Panc1 (cell line): ENCODE data around the gene EPHA6. TPM values are rescaled to one million over a fixed set of nuclear protein-coding genes. Genes with fewer than 3 reads are reported as not detected.

Experiments
- ATAC-seq: fragments of 200-7000 bp; cut with Tn5 transposase; 2 replicates; pipeline ENCODE4 v1.9.1; 2020; ENCODE audit warnings: mild to moderate bottlenecking, moderate library complexity
- BruUV-seq: library from RNA; stranded (reverse); fragments of 400-500 nt; replicated peaks from 2 replicates; lab custom pipeline; 2021; lab: Mats Ljungman, UMichigan
- CTCF ChIA-PET: fragments of 300-600 bp; sonication (Branson Sonifier 250); formaldehyde crosslinking; loops from one replicate; lab custom pipeline; 2022; ENCODE audit warnings: antibody characterized with exemption; lab: Charles Lee
- POLR2A ChIA-PET: fragments of 300-600 bp; sonication (Branson Sonifier 250); formaldehyde crosslinking; loops from one replicate; lab custom pipeline; 2022; ENCODE audit warnings: antibody characterized with exemption; lab: Charles Lee
- DNase-seq: peaks from one replicate; pipeline ENCODE4 v3.0.0-alpha.2; 2010; ENCODE audit warnings: low read depth, low spot score
- H3K27ac ChIP-seq: 2 replicates; pipeline ENCODE4 v1.5.1; 2011; ENCODE audit warnings: mild to moderate bottlenecking, low read length, inconsistent platforms
- H3K27me3 ChIP-seq: fragments of 200-500 bp; sonication (Bioruptor generic); 2 replicates; pipeline ENCODE4 v1.6.0; 2014; ENCODE audit warnings: low read length, inconsistent platforms; ENCODE audit not compliant: control insufficient read depth, insufficient read depth
- H3K36me3 ChIP-seq: fragments of 200-500 bp; sonication (Bioruptor generic); 2 replicates; pipeline ENCODE4 v1.5.1; 2014; ENCODE audit warnings: inconsistent platforms, mild to moderate bottlenecking, low read length, moderate library complexity; ENCODE audit not compliant: control insufficient read depth, insufficient read depth
- H3K4me1 ChIP-seq: 2 replicates; pipeline ENCODE4 v1.5.1; 2011; ENCODE audit warnings: inconsistent platforms, mild to moderate bottlenecking, low read length, moderate library complexity; ENCODE audit not compliant: control insufficient read depth, insufficient read depth
- H3K4me3 ChIP-seq, 2 experiments: 2 replicates each; pipeline ENCODE4 v1.5.1; 2011 to 2012; ENCODE audit warnings: low read depth in 2 of 2, low read length in 2 of 2, mild to moderate bottlenecking in 2 of 2, inconsistent platforms in 1 of 2, moderate library complexity in 1 of 2
- H3K9me3 ChIP-seq: fragments of 200-500 bp; sonication (Bioruptor generic); 2 replicates; pipeline ENCODE4 v1.5.1; 2014; ENCODE audit warnings: low read depth, mild to moderate bottlenecking, inconsistent platforms, low read length, moderate library complexity; ENCODE audit not compliant: control insufficient read depth, insufficient read depth
- CTCF ChIP-seq: fragments of 450-650 bp; IDR thresholded peaks from 2 replicates; pipeline ENCODE4 v1.5.1; 2017; ENCODE audit warnings: mild to moderate bottlenecking
- POLR2AphosphoS5 ChIP-seq: IDR thresholded peaks from 2 replicates; pipeline ENCODE4 v1.6.1; 2012; ENCODE audit warnings: mild to moderate bottlenecking, low read depth, low read length, moderate library complexity
- REST ChIP-seq, 2 experiments: IDR thresholded peaks; 2 replicates each; pipeline ENCODE4 v1.6.1; 2011 to 2012; ENCODE audit warnings: low read depth in 2 of 2, control low read depth in 1 of 2, low read length in 1 of 2, mild to moderate bottlenecking in 1 of 2, moderate library complexity in 1 of 2; ENCODE audit not compliant: insufficient read depth in 1 of 2
- SIN3A ChIP-seq: IDR thresholded peaks from 2 replicates; pipeline ENCODE4 v1.6.1; 2012; ENCODE audit warnings: low read depth, mild to moderate bottlenecking, low read length, moderate library complexity, borderline replicate concordance; ENCODE audit not compliant: insufficient read depth
- TCF7L2 ChIP-seq: IDR thresholded peaks from 2 replicates; pipeline ENCODE4 v1.6.1; 2011; ENCODE audit warnings: mild to moderate bottlenecking, low read depth, low read length, inconsistent platforms
- in situ Hi-C: cut with HindIII; loops from 2 replicates; pipeline ENCODE4 v1.10.0; 2016; ENCODE audit warnings: low sequenced_read_pairs, low pct_unique_long_range_greater_than_20kb
- intact Hi-C: fragments of 100-400 bp; cut with micrococcal nuclease; formaldehyde crosslinking; loops from one replicate; pipeline ENCODE4 v1.10.0; 2022; ENCODE audit not compliant: unreplicated experiment
- total RNA-seq: library from RNA; stranded (reverse); gene quantifications from one replicate; pipeline ENCODE4 v1.2.1, GENCODE V29; 2021; ENCODE audit not compliant: unreplicated experiment

The EPHA6 gene
- total RNA-seq, 1 experiment from 2014 or later, result 0.57 TPM

DNA sequence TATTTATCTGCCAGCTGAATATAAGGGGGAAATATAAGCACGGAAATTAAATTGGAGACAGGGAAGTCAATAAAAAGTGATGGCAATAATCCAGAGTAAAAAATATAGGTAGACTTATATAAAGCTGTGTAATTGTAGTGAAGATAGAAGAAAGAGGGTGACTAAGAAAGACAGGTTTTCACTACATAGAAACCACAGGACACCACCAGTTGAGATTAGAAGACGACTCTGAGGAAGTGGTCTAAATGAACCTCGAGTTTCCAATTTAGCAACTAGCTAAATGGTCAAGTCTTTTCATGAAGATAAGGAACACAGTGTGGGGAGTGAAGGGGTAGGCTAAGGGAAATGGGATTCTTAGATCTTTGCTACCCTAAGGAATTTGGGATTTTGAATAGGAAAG lies 761.3 kb downstream of the EPHA6 start:
- ATAC-seq (no peak), DNase-seq (no peak)
- H3K4me3 ChIP-seq, result no peak overlapping the region
- no peak for TF ChIP-seq TCF7L2
- TF ChIP-seq REST (IDR thresholded peaks at IDR 0.05; ENCODE audit: insufficient read depth in 1 of 2, low read depth in 2 of 2, low read length in 1 of 2), result no peak
- no peak for TF ChIP-seq POLR2AphosphoS5
- no peak for TF ChIP-seq SIN3A
- no peak for TF ChIP-seq CTCF
- intact Hi-C loops (no loop called here), in situ Hi-C loops (no loop called here)
- BruUV-seq, result no TSS peak
- H3K4me1 ChIP-seq, result no peaks in the 10 kb centered on the region
- H3K27ac ChIP-seq, result no peak overlapping the region
- no peaks in the 10 kb centered on the region for H3K36me3 ChIP-seq
- H3K27me3 ChIP-seq, result no peaks in the 10 kb centered on the region
- CTCF ChIA-PET, result no interaction called here
- POLR2A ChIA-PET, result no interaction called here
- H3K9me3 ChIP-seq, result no peaks in the 10 kb centered on the region

DNA sequence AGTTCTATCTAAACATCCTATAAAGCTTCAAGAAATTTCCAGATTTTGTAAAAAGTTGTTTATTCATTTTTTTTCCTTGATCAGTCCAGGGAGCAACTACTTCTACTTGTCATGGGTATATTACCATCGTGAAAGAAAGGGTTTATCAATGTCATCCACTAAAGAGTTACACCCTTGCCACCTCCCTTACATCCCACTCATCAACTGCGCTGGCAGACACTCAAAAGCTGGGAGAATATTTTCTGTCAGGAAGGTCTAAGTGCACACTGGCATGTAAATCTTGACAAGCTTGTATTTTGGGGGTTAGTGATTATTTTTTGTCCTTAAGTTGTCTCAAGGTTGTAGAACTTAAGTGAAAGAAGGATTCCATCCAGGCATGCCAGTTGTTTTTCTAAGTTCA lies 761.8 kb downstream of the EPHA6 start:
- H3K36me3 ChIP-seq, result no peaks in the 10 kb centered on the region
- in situ Hi-C loops (no loop called here), intact Hi-C loops (no loop called here)
- DNase-seq, result no peak
- H3K27me3 ChIP-seq, result no peaks in the 10 kb centered on the region
- no peak for TF ChIP-seq POLR2AphosphoS5
- no peak for TF ChIP-seq REST (IDR thresholded peaks at IDR 0.05; ENCODE audit: insufficient read depth in 1 of 2, low read depth in 2 of 2, low read length in 1 of 2)
- TF ChIP-seq CTCF, result no peak
- no peak for TF ChIP-seq TCF7L2
- TF ChIP-seq SIN3A, result no peak
- ATAC-seq, result no peak
- H3K9me3 ChIP-seq, result no peaks in the 10 kb centered on the region
- H3K27ac ChIP-seq, result no peak overlapping the region
- CTCF ChIA-PET, result no interaction called here
- H3K4me3 ChIP-seq, result no peak overlapping the region
- POLR2A ChIA-PET, result no interaction called here
- no peaks in the 10 kb centered on the region for H3K4me1 ChIP-seq
- BruUV-seq, result no TSS peak
